ENCODE measurements around the gene PITPNM3. TPM values are rescaled to one million over a fixed set of nuclear protein-coding genes. Genes with fewer than 3 reads are reported as not detected.

Gene PITPNM3
- total RNA-seq, 1 donor from 2014 or later: 0.82 TPM

DNA sequence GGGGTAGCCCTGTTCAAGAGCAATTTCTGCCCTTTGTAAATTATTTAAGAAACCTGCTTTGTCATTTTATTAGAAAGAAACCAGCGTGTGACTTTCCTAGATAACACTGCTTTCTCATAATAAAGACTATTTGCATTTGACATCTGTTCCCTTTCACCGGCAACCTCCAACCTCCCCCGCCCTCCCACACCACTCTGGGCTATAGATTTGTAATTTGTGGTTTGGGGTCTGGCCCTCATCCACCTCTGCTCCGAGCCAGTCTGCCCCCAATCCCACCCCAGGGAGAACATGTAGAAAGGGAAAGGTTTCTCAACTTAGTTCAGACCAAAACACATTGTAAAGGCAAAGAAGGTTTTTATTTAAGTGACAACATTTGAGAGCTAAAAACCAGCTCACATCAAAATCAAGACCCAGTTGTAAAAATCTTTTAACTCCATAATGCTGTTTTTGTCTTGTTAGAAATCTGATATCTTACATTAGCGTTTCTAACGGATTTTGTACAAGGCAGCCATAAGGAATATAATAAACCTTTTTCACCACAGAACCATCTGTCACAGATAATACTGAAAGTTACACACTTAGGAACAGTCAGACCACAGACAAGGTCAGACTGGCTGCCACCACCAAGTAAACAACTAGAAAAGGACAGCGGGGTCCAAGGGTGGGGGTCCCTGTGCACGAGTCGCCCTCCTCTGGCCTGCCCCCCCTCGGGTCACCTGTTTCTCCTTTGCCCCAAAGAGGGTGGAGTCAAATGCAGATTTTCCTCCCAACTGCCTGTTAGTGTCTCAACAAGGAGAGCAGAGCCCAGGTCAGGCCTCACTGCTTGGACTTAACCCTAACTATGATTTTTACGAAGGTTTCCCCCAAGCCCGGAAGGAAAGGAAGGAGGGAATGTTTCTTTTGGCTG lies 105.2 kb downstream of the PITPNM3 start:
- DNase-seq (ENCODE audit: extremely low read depth, low read depth, low spot score): no peak

DNA sequence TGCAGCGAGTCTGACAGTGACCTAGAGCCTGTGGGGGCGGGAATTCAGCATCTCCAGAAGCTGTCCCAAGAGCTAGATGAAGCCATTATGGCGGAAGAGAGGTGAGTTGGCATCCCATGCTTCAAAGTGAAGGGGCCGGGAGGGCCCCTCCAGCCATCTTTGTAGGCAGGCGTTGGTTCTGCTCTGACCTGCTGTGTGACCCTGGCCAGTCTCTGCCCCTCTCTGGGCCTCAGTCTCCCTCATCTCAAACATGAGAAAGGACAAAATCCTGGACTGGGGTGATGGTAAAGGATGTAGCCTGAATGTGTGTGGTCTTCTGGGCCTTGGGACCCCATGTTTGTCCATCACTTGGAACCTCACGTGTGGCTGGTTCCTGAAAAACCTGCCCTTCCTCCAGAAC lies 107.0 kb downstream of the PITPNM3 start:
- no peak for DNase-seq (ENCODE audit: extremely low read depth, low read depth, low spot score)

DNA sequence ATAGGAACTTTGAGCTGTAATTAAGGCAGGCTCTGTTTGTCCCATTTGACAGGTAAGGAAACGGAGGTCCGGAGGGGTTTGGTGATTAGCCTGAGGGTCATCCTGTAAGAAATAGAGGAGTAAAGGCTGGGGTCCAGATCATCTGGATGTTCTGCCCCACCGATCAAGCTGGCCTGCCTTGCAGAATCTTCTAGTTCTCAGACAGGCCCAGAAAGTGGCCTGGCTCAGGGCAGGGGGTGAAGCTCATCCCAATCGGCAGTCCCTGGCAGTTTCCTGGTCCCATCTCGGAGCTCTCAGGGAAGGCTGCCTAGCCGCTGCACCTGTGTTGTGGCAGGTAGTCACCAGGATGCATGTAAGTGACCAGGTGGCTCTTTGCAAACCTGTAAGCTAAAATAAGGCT lies 107.9 kb downstream of the PITPNM3 start:
- DNase-seq (ENCODE audit: extremely low read depth, low read depth, low spot score): no peak

DNA sequence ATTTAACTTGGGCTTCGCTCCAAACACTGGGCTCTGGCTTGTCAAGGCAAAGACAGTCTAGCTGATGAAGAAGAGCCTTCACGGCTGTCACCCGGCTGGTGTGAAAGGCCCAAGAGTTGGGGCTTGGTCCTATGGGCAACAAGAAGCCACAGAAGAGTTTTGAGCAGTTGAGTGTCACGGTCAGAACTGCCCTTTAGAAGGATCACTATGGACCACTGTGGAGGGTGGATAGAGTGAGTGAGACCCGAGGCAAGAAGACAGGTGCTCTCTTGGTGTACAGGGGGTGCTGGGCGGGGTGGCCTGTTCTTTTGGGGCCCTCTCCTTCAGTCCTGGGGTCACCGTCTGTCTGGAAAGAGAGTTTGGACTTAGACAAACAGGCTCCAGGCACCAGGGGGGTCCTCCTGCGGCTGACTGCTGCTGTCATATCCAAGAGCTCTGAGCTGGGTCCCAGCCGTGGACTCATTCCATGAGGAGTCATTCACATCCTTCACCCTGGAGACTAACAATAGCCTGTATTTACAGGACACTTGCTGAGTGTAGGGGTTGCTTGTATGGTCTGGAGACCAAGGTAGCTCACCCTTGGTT lies 109.7 kb downstream of the PITPNM3 start:
- no peak for DNase-seq (ENCODE audit: extremely low read depth, low read depth, low spot score)

DNA sequence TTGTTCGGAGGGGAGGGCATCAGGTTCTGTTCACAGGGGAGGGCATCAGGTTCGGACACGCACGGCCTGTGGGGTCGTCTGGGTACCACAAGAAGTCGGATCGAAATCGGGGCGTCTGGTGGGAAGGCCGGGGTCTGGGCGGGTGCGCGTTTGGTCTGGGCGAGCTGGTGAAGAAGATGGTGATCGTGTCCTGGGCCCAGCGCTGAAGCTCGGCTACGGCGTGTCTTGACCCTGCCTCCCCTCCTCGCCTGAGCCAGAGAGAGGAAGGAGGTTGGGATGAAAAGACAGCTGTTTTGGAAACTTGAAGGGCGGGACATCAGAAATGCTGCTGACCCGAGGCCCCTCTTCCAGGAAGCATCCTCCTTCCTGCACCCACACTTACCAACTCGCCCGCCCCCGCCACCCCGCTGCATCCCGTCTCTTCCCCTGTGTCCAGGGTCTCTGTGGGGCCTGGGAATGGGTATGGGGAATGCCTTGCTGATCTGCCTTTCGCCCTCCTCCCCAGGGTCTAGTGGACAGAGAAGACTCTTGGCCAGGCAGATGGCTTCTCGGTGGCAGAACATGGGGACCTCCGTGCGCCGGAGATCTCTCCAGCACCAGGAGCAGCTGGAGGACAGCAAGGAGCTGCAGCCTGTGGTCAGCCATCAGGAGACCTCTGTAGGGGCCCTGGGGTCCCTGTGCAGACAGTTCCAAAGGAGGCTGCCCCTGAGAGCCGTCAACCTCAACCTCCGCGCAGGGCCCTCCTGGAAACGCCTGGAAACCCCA lies 111.6 kb downstream of the PITPNM3 start:
- no peak for DNase-seq (ENCODE audit: extremely low read depth, low read depth, low spot score)

DNA sequence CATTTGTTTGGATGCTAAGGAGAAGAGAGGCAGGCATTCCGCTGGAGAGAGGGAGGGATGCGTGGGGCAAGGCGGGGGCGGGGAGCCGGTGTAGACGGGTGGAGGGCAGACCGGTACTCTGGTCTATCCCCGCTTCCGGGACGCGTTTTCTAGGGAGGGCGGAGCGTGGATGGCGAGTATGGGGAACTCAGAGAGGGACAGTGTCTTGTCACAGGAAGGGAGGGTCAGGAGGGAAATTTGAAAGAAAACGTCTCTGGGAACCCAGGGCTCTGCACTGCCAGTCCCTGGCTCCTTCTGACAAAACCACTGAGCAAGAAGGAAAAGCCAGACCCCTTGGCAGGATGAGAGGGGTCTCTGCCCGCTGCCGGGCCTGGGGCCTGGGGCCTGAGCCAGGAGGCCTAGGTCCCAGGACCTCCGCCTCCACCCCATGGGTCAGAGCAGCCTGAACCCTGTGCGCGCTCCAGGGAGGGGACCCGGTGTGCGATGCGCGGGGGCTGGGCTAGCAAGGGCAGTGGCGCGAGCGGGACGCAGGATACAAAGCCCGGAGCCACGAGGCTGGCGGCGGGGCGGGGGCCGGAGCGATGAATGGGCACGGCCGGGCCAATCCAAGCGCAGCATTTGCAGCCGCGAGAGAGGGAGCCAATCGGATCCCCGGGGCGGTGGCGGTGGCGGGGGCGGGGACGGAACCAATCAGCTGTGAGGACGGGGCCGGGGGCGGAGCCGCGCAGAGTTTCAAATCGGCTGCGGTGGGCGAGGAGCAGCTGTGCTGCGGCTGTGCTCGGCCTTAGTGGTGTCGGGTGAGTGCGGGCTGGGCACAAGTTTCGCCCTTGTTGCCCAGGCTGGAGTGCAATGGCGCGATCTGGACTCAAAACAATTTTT lies 112.4 kb downstream of the PITPNM3 start, which contains the start of gene PIMREG:
PIMREG (plus strand) TSS at position 764 of the 879 bp plus-strand sequence. CDS start 656 bp downstream, outside the sequence.
- peak; percentile 10 for DNase-seq (ENCODE audit: extremely low read depth, low read depth, low spot score)

DNA sequence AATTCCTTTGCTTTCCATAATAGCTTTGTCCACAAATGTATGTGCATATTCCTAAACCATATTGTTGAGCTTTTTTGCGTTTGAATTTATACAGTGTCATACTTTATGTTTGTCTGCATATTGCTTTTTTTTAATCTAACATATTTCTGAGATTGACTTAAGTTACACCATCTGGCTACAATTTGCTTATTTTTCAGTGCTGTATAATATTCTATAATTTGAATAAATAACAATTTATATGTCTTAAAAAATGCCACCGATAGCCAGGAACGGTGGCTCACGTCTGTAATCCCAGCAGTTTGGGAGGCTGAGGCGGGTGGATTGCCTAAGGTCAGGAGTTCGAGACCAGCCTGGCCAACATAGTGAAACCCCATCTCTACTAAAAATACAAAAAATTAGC lies 113.6 kb downstream of the PITPNM3 start:
- no peak for DNase-seq (ENCODE audit: extremely low read depth, low read depth, low spot score)

DNA sequence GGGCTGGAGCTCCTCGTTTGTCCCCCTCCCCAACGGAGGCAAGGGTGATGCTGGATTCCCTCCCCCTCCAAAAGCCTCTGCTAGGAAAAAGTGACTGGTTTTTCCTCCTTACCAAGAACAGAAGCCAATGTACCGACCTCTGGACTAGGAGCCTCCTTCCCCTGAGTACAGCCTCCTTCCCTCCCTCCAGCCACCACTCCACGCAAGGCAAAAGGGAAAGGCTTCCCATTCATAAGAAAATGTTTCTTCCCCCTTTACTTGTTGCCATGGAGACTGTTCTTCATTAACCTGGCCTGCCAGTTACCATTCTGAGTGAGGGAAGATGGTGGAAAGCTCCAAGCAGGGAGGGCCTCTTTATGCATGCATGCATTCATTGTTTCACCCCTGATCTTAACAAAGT lies 116.4 kb downstream of the PITPNM3 start:
- DNase-seq (ENCODE audit: extremely low read depth, low read depth, low spot score): no peak

DNA sequence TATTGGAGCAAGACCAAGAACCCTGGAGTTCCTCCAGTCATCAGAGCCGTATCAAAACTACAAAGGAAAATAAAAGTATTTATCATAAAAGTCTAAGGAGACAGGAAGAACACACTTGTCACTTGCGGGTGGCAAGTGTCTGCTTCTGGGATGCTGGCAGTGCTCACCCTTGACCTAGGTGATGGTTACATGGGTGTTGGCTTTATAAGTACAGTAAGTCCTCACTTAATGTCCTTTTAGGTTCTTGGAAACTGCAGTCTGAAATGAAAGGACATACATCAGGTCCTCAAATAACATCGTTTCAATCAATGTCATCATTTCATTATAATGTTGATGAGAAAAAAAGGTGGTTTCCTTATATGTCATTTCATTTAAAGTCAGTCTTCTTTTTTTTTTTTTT lies 118.4 kb downstream of the PITPNM3 start:
- DNase-seq (ENCODE audit: extremely low read depth, low read depth, low spot score): no peak

DNA sequence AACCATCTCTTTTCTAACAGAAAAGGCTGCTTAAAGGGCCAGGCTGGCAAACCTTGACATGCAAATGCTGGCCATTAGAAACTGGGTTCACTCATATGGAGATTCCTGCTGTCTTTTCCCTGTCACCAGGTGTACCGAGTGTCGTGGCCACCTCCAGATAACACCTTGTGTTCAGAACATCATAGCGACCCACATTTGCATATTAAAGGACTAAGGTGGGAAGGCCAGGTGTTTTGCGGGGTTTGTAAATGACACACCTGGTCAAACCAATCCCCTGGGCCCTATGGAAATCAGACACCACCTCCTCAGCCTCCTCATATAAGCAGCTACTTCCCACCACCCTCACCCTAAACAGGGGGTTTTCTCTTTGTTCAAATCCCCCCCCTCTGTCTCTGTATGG lies 118.9 kb downstream of the PITPNM3 start:
- no peak for DNase-seq (ENCODE audit: extremely low read depth, low read depth, low spot score)

DNA sequence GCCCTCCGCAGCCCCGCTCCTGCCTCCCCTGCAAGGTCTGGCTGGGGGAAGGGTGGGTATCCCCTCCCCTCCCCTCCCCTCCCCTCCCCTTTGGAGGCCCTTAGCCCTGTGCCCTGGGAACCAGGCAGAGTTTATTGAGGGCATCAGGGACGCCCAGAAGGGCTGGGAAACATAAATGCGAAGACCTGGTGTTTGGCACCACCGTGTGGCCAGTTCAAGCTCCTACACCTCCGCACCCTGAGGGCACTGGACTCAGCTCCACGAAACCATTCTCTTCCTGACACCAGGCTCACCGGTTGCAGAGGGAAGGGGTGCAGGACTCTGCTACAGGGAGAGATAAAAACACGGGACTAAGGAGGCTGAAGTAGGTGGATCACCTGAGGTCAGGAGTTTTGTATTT lies 120.4 kb downstream of the PITPNM3 start:
- DNase-seq (ENCODE audit: extremely low read depth, low read depth, low spot score): no peak

DNA sequence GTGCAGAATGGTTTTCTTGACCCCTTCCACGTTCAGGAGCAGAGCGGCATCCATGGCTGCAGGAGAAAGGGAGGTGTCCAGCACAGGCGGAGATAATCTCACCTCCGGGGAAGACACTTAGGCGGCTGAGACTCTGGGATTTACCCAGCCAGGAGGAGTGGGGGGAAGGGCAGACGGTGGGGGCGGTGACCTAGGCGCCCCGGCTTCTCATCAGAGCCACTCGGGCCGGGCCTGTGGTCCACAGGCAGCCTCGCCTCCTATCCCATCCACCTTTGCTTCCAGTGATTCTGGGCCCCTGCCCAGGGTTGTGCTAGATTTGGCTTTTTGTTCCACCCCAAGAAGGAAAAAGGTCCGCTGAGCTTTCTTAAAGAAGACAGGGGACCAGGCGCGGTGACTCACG lies 121.3 kb downstream of the PITPNM3 start, which contains the start of gene AIPL1:
AIPL1 (minus strand) TSS at position 71 of the 400 bp plus-strand sequence; CDS start at position 54, 17 bp downstream.
- no peak for DNase-seq (ENCODE audit: extremely low read depth, low read depth, low spot score)

DNA sequence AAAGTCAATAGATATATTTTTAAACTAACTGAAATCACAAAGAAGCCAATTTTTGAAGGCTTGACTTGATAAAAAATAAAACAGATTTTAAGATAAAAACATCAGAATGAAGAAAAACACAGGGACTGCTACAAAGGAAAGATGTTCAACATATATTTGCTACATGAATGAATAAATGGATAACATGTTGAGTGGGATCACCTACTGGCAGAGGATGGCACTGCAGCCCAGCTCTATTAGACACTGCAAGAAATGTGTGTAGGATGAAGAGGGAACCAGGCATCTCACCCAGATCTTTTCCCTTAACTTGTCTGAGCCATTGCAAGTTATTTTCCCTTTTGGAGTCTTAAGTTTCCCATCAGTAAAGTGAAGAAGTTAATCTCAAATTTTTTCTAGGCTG lies 125.6 kb downstream of the PITPNM3 start:
- no peak for DNase-seq (ENCODE audit: extremely low read depth, low read depth, low spot score)

DNA sequence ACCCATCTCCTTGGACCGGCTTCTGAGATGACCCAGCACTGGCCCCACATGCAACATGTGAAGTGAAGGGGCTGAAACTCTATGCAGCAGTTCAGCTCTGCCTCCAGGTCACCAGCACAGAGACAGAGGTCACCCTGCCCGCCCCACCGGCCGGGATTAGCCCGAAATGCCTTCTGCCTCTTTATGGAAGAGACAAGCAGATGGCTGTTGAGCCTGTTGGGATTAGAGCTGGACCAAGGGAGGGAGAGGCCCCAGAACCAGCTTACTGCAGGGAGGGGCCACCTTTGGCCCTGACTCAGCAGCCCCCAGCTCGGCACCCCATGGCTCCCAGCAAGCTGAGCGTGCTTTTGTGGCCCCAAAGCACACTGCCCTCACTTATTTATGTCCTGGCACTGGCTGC lies 127.1 kb downstream of the PITPNM3 start:
- DNase-seq (ENCODE audit: extremely low read depth, low read depth, low spot score): no peak

DNA sequence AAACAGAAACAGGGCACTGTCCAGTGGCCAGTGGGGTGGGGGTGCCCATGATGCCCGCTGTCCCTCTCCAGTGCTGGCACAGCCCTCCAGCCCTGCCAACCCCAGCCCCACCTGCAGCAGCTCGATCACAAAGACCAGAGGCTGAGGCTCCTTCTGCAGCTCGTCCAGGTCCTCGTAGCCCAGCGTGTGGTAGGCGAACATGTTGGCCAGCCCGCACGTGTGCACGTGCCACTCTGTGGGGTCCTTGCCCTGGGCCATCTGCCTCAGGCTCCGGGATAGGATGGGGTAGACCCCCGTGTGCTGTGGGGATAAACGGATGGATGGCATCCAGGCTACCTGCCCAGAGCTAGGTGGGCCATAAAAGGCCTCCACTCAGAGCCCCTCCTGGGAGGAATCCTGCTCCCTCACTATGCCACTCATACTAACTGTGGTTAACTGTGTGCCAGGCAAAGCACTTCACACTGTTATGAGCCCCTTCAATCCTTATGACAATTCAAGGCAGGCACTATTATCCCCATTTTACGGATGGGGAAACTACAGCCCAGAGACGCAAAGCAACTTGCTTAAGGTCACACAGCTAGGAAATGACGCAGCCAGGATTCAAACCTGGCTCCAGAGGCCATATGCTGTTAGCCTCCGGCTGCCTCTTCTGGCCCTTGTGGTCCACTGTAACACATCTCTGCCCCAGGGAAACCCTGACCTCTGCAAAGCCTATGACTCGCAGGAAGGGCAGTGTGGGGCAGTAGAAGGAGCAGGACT lies 128.0 kb downstream of the PITPNM3 start:
- DNase-seq (ENCODE audit: extremely low read depth, low read depth, low spot score): no peak

DNA sequence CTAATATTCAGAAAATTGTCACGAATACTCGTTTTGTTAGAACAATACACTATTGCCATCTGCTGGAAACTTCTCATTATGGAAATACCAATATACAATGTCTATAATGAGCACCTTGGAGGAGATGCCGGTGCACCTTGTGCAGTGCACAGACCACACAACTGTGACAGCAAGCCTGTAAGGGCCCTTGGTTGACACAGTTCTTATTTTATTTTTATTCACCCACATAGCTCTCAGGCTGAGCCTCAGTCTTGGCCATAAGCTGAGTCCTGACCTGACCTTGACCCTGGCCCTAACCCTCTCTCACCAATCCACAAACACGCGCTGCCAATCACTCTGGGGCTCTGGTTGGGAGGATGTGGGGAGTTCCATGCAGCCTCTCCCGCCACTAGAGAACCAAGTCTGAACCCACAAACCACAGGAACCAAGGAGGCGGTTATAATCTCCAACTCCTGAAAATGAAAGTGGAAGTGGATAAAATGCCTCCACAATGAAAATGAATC lies 129.0 kb downstream of the PITPNM3 start:
- DNase-seq (ENCODE audit: extremely low read depth, low read depth, low spot score): no peak

DNA sequence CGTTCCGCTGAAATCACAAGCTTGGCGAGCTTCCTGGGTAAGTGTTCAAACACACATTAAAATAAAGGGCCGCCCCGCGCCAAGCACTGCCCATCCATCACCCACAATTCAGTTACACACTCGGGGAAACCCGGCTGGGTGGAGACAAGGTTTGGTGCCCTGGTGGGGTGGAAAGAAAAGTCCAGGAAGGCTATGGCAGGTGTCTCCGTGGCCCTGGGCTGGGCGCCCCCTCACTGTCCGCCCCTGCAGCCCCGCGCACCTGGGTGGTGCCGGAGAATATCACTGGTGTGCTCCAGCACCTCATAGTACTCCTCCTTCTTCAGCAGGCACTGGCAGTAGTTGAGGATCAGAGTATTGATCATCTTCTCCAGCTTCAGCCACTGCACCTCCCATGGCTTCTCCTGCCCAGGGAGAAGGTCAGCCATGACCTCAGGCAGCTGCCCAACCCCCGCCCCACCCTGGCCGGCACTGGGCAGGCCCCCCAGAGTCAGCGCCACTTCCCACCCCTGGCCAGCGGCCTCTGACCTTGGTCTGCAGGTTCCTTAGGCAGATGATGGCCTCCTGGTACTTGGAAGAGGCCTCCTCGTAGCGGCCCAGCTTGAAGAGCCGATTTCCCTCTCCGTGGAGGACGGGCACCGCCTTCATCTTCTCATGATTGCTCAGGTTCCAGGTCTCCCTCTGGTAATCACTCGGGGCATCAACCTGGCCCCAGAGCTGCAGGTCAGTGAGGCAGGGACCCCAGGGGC lies 129.8 kb downstream of the PITPNM3 start:
- no peak for DNase-seq (ENCODE audit: extremely low read depth, low read depth, low spot score)

DNA sequence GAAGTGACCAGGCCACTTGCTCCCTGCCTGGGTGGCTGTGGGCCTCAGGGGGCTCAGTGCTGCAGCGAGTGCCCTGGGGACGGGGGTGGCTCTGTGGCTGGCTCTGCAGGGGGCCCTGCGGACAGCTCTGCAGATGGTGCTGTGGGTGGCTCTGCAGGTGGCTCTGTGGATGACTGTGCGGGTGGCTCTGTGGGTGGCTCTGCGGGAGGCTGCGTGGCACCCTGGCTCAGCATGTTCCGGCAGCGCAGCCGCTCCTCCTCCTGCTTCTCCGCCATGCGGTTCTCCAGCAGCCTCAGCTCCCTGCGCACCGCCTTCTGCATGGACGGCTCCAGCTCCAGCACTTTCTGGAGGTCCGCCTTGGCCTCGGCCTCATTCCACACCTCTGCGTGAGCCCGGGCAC lies 130.9 kb downstream of the PITPNM3 start:
- DNase-seq (ENCODE audit: extremely low read depth, low read depth, low spot score): no peak

DNA sequence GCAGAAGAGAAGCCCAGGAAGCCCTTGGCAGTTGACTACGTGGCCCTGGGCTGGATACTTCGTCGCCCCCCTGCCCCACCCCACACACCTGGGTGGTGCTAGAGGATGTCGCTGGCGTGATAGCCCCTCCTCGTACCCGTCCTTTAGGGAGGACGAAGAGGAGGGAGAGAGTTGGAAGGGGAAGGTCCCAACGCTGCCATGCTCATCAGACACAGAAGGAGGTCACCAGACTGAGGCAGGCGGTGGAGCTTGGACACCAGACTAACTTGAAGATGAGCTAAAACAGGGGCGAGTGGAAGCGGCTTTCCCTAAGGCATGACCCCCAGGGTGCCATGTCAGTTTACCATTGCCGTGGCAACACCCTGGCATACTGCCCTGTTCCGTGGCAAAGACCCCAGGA lies 132.4 kb downstream of the PITPNM3 start:
- DNase-seq (ENCODE audit: extremely low read depth, low read depth, low spot score): no peak

All from glomerular endothelial cell (primary cell).